Activated effector memory CD4-positive, alpha-beta T cell treated with Interleukin-2 at 50 U/mL for 16 hours (primary cell): ENCODE results near the gene DOC2B.
"Not testable (repeated sequence)": the region's sequence is repeated elsewhere in the genome, so short reads cannot be mapped to it uniquely, and the experiment has no call there.

Source experiments
- DNase-seq: peaks from one replicate; pipeline ENCODE4 v3.0.0-alpha.2; 2020

DOC2B gene

DNA sequence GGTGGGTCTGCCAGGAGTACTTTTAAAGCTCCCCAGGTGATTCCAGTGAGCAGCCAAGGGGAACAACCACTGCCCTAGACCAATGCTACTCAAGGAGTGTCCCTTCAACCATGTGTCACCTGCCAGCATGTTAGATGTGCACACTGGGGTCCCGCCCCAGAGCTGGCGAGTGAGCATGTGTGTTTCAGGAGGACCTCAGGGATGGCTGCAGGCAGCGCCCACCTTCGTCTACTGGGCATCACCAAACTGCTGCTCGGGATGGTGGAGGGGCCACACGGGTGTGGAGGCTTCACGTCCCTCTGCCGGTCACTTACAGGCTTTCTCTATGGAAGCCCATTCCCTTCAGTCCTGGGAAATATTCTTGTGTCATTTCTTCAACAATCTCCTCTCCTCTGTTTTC is 29.0 kb upstream of the DOC2B start:
- DNase-seq: no peak

DNA sequence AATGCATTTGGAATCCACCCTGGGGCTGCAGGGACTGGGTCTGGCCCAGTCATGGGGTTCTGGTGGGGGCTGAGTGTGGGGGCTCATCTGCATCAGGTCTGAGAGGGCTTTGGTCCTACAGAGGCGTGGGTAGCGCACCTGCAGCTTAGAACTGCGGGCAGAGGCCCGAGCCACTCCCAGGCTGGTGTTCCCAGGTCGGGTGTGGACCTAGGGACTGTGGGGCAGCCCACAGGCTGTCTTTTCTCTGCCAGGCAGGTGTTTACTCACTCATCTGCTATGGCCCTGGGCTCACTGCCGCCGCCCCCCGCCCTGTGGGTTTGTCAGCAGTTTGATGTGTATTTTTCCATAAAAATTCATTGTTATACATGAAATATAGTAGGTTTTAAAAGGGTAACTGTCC is 27.0 kb upstream of the DOC2B start:
- DNase-seq: no peak

DNA sequence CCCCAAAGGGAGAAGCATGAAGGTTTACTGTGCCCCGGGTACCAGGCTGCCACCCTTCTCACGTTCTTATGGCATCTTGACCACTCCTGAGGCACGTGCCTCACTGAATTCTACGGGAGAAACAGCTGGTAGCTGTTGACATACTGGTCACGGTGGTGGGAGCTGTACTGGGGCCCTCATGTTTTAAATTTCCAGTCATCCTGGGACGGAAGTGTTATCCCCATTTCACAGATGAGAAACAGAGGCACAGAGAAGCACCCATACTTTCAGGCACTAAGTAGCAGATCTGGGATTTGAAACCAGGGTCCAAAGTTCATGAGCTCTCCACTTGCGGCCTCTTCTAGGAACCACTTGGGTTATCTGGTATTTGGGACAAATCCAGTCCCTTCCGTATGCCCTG is 26.3 kb upstream of the DOC2B start:
- no peak for DNase-seq

DNA sequence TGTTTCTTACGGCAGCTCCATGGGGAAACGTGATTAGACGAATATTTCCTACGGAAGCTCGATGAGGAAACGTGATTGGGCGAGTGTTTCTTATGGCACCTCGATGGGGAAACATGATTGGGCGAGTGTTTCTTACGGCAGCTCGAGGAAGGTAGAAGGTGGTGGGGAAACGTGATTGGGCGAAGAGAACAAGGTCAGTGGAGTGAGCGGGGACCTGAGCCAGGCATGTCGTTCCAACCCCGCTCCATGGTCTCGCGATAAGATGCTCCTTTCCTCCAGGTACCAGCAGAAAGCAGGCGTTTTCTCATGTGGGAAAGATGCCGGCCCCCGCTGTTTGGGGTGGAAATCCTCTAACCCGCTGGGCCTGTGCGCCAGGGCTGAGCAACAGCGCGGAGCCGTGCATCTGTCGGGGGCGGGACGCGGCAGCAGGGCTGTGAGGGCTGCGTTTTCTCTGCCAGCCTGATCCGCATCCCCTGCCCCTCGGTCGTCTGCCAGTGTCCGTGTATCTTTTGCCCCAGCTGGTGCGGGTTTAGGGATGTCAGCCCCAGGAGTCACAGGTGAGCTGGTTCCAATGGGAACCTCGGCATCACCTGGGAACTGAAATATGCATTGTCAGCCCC is 25.6 kb upstream of the DOC2B start:
- no peak for DNase-seq

DNA sequence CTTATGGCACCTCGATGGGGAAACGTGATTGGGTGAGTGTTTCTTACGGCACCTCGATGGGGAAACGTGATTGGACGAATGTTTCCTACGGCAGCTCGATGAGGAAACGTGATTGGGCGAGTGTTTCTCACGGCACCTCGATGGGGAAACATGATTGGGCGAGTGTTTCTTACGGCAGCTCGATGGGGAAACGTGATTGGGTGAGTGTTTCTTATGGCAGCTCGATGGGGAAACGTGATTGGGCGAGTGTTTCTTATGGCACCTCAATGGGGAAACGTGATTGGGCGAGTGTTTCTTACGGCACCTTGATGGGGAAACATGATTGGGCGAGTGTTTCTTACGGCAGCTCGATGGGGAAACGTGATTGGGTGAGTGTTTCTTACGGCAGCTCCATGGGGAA is 25.0 kb upstream of the DOC2B start:
- not testable (repeated sequence) for DNase-seq

DNA sequence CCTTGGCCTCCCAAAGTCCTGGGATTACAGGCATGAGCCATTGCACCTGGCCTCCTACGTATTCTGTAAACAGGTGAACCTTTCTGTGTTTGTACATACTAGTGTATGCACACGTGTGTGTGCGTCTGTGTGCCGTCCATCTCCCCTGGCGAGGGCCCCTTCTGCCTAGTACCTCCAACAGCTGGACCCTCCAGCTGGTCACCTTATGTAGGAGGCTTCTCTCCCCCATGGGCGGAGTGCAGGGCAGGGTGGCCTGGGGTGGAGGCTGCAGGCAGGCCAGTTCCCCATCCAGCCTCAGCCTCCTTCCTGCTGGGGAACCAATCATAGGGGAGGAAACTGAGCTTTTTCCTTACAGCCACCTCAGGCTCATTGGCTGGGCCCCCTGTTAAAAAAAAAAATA is 24.4 kb upstream of the DOC2B start:
- DNase-seq: no peak

DNA sequence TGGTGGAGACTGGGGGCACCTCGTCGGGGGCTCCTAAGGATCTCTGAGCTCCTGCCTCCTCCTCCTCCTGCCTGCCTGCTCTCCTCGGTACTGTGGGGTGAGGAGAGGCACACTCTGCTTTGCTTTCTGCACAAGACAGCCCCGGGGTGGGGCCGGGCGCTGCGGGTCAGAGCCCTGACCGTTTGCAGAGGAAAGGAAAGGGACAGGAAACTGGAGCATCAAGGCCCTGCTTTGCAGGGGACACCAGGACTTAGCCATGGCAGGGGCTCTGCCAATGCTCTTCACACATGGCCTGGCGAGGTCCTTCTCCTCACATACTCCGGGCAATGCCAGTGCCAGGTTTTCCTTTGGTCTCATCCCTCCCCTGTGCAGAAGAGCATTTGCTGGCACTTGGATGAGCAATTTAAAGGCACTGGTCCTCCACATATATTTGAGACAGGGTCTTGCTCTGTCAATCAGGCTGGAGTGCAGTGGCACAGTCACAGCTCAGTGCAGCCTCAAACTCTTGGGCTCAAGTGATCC is 23.8 kb upstream of the DOC2B start:
- no peak for DNase-seq

DNA sequence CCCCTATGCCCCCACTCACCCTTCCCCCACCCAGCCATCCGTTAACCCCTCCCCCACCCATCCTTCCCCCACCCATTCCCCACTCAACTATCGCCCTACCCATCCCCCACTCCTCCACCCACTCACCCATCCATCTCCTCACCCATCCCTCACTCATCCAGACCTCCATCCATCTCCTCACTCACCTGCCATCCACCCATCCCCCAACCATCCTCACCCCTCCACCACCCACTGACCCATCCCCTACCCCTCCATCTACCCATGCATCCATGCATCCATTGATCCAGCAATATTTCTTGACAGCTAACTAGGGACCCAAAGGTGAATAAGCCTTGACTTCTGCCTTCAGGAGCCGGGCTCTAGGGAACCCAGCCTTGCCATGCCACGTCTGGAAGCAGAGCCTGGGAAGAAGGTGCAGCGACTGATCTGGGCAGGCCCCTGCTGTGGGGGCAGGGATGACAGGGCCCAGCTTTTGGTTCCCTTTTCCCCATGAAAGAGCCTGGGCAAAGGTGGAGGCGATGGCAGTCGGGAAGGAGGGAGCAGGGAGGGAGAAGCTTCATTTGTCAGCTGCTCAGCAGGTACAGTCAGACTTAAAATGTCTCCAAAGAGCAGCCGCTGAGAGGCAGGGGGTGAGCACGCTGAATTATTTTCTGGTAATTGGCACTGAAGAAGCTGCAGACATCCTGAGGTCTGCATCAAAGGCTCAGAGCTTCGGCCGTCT is 23.1 kb upstream of the DOC2B start:
- DNase-seq: no peak

DNA sequence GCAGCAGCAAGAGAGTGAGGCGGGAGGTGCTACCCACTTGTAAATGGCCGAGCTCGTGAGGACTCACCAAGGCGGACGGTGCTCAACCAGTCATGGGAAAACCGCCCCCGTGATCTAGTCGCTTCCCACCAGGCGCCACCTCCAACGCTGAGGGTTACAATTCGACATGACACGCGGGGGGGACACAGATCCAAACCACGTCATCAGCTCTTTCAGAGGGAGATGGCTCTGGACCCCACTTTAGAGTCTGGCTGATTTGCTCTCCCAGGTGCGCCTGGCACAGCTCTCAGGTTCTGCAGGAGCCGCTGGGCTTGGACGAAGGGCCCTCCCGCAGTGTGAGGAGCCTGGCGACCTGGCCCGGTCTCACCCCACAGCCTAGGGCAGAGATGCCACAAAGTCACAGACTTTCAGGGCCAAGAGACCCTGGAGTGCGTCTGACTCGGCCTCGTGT is 21.1 kb upstream of the DOC2B start:
- no peak for DNase-seq

DNA sequence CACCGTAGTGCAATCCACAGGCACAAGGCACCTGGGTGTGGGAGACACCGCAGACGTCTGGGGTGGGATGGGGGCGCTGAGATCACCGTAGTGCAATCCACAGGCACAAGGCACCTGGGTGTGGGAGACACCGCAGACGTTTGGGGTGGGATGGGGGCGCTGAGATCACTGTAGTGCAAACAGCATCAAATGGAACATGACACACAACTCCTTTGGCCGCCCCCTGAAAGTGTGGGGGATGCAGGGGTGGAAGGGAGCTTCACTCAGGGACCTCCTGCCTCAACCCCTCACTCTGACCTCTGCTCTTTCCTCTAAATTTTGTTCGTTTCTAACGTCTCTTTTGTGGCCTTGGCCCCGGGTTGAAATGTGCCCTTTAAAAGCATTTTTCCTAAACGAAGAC is 20.3 kb upstream of the DOC2B start:
- DNase-seq: not testable (repeated sequence)

DNA sequence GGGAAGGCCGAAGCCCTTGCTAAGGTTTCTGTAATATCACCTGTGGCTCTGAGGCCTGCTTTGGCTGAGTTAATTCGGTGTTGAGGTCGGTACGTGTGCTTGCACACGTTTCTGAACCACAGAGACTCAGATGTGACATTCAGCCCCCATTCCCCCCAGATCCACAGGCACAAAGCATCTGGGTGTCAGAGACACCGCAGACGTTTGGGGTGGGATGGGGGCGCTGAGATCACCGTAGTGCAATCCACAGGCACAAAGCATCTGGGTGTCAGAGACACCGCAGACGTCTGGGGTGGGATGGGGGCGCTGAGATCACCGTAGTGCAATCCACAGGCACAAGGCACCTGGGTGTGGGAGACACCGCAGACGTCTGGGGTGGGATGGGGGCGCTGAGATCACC is 19.8 kb upstream of the DOC2B start:
- DNase-seq: not testable (repeated sequence)

DNA sequence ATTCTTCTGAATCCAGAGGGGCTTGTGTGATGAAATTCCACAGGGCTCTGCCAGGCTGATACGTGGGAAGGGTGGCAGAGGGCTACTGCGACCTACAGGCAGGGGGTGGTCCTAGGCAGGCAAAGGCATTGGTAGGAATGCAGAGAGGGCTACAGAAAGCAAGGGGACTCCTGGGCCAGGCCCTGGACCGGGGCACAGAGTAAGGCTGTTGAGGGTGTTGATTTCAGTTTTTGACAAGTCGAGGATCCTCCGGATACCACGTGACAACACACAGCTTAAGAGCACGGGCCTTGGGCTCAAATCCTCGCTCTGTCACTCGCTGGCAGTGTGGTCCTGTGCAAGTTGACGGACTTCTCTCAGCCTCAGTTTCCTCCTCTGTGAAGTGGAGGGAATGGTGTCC is 19.1 kb upstream of the DOC2B start:
- DNase-seq: no peak

DNA sequence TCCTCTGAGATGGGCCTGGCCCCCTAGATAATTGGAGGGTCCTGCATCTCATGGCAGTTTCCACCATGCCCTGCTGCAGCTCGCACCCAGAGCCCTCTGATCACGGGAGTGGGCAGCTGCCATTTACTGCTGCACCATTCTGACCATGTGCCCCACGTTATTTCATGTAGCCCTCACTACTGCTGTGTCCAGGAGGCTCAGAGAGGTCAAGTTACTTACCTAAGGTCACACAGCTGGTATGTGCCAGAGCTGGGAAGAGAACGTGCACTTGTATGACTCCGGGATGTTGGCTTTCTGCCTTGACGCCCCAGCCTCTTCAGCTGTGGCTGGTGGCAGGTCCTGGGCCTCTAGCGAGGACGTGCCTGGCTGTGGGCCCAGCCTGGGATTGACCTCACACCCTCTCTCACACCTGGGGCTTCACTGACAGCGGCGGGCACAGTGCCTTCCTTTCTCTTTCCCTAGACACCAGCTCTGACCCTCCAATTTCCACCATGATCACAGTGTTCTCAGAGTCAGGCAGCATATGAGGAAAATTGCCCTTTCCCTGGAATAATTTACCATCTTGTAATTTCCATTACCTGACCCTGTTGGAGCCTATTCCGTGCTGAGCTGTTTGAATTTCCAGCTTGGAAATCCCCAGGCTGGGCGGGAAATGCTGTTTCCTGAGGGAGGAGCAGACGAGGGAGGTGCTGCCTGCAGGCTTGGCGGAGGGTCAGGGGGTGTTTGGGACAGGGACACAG is 18.5 kb upstream of the DOC2B start:
- no peak for DNase-seq

DNA sequence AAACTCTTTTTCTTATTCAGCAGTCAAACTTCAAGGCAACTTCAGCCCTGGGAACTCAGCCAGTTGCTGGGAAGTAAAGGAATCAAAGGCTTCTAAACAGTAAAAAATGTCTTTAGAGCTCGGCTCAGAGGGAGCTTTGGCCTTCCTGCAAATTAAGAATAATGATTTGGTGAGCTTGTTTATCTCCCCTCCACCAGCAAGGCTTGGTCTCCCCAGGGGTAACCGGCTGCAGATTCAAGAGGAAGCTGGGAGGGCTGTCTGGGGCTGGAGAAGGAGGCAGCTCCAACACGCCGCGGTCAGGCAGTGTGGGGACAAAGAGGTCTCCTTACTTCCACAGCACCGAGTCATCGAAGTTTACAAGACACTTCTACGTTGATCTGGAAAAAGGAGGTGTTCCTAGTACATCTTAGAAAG is 17.7 kb upstream of the DOC2B start:
- no peak for DNase-seq

DNA sequence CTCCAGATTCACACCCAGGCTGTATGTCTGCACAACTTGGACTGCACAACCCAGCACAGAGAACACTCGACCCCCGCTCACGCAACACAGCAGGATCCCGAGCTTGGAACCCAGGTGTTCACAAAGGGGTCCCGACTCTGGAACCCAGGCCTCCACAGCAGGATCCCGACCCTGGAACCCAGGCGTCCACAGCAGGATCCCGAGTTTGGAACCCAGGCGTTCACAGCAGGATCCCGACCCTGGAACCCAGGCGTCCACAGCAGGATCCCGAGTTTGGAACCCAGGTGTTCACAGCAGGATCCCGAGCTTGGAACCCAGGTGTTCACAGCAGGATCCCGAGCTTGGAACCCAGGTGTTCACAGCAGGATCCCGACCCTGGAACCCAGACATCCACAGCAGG is 16.8 kb upstream of the DOC2B start:
- DNase-seq: not testable (repeated sequence)

DNA sequence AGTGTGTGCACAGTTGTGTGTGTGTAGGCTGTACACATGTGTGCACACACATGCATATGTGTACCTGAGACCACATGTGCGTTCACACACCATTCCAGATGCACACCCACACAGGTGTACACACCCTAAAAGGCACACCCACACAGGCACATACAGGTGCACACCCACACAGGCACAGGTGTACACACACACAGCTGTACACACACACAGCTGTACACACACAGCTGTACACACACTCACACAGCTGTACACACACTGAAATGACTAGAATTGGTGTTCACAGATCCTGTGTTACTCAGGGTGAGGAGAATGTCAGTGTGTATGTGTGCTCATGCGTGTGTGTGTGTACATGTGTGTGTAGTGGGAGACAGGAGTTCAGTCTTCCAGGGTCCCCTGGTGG is 15.9 kb upstream of the DOC2B start:
- no peak for DNase-seq

DNA sequence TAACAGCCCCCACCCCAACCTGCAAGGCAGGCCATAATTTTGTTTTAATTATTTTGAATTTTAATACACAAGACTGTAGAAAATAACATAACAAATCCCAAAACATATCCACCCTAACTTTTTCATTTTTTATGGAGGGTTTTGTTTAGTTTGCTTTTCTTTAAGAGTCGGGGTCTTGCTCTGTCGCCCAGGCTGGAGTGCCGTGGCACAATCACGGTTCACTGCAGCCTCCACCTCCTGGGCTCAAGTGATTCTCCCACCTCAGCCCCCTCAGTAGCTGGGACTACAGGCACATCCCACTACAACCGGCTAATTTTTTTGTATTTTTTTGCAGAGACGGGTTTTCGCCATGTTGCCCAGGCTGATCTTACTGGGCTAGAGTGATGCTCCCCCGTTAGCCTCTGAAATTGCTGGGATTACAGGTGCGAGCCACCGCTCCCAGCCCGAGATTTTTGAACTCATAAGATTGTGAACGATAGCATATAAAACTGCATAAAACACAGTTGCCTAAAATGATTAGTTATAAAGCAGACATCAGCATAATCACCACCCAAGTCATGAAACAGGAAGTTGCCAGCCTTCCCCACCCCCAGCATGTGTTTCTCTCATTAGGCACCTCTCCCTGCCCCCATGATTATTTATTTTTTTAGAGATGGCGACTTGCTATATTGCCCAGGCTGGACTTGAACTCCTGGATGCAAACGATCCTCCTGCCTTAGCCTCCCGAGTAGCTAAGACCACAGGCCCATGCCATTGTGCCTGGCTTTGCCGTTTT is 13.6 kb upstream of the DOC2B start:
- DNase-seq: no peak

DNA sequence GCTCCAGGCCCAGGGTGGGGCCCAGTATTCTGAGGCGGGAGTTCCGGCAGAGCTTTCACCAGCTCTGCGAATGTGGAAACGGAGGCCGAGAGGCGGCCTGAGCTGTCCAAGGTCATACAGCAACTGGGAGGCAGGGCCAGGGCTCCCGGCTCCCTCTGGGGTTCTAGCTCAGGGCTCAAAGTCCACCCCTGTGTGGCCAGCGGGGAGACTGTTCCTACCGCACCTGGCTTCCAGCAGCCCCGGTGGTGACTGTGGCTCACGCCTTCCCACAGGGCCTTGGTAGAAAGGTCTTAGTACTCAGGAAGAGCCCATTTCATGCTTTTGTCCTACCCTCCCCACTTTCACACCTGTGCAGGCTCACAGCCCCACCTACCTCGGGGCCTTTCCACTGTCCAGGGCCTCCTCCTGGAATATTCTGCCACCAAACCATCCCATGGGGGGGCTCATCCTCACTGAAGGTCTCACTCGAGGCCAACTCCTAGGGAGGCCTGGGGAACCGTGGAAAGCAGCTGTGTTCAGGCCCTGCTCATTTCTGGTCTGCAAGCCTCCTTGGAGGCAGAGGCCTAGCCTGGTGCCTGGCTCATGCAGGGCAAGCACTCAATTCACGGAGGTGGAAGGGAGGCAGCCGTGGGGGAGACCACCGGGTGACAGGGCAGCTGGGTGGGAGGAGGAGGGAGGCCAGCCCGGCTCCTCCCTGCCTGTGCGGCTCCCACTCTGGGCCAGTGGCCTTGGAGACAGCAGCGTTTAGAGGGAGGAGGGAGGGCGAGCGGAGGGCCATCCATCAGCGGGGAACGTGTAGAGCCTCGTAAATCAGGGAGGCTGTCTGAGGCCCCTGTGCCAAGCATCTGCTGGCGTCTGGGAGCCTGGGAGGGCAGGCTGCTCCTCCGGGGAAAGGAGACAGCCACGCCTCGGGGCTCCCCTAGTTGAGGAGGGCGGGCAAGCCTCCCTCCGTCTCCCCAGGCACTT is 12.7 kb upstream of the DOC2B start:
- no peak for DNase-seq

DNA sequence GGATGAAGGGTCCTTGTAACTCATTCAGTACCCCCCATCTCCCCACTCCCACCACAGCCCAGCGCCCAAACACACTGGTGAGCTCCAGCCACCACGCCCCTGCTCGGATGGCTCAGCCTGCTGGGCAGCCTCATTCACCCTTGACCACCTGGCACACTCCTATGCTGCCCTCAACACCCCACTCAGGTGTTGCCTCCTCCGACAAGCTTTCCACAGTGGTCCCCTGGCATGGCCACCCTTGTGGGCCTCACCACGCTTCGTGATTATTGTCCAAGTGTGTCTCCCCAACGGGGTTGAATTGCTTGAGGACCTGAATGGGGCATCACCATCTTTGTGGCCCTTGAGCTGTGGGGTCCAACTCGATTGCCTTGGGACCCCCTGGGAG is 12.0 kb upstream of the DOC2B start:
- DNase-seq: no peak

DNA sequence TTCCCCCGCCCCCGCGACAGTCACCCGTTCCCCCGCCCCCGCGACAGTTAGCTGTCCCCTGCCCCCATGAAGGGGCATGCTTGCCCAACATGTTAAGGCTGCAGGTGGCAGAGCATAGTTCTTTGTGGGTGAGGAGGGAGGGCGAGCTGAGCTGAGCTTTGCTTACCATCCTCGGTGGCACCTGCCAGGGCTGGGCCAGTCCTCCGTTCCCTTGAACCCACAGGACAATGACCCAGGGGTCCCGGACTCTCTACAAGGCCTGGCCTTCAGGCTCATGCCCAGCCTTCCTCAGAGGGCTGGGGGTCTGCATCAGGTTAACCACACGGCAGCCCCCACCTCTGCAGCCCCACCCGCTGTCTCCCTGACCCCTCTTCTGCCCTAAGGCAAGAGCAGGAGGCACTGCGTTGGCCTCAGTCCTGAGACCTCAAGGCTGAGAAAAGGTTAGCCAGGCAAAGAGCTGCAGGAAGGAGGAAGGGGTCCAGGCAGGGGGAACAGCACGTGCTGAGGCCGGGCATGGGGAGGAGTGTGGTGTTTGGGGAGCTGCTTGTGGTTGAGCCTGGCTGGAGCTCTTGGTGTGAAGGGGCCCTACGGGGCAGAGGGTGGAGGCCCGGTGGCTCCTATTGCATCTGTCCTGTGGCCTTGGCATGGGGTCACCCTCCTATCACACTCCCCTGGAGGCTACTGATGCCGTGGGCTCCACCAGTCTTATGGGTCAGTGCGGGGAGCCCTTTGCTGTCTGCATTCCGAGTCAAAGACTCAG is 11.4 kb upstream of the DOC2B start:
- no peak for DNase-seq

DNA sequence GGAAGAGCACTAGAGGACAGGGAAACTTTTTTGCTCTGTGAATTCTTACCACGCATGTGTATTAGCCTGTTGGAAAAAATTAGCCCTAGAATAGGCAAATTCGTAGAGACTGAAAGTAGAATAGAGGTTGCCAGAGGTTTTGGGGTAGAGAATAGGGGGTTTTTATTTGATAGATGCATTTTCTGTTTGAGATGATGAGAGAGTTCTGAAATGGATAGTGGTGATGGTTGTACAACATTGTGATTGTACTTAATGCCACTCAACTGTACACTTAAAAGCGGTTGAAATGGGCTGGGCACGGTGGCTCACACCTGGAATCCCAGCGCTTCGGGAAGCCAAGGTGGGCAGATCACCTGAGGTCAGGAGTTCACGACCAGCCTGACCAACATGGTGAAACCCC is 8.0 kb upstream of the DOC2B start:
- DNase-seq: no peak
